Neural cell (in vitro differentiated cells): ENCODE results near the gene TNFAIP8. TPM values are rescaled to one million over a fixed set of nuclear protein-coding genes. Genes with fewer than 3 reads are reported as not detected.

Experiments
- H2AFZ ChIP-seq: fragments of 200-600, 300-800 bp; sonication (generic), shearing (Covaris generic); 2 replicates; pipeline ENCODE4 v1.6.0; 2014; ENCODE audit warnings: low read depth, mild to moderate bottlenecking, antibody characterized with exemption, low read length, moderate library complexity
- H3F3A ChIP-seq: fragments of 200-600 bp; shearing (Covaris generic); 2 replicates; pipeline ENCODE4 v1.6.1; 2016; ENCODE audit warnings: mild to moderate bottlenecking, moderate library complexity, mixed read lengths, antibody characterized with exemption, low read length; ENCODE audit not compliant: insufficient read depth, poor library complexity, severe bottlenecking
- H3K27ac ChIP-seq: fragments of 200-600, 300-800 bp; sonication (generic), shearing (Covaris generic); 2 replicates; pipeline ENCODE4 v1.5.1; 2014; ENCODE audit warnings: mild to moderate bottlenecking, low read length, moderate library complexity
- H3K27me3 ChIP-seq: fragments of 300-800, 200-600 bp; sonication (generic), shearing (Covaris generic); 2 replicates; pipeline ENCODE4 v1.6.0; 2014; ENCODE audit warnings: mild to moderate bottlenecking, low read depth, low read length, moderate library complexity; ENCODE audit not compliant: insufficient read depth
- H3K36me3 ChIP-seq: fragments of 300-800, 200-600 bp; sonication (generic), shearing (Covaris generic); 2 replicates; pipeline ENCODE4 v1.5.1; 2014; ENCODE audit warnings: mild to moderate bottlenecking, antibody characterized with exemption, low read length, moderate library complexity; ENCODE audit not compliant: insufficient read depth
- H3K4me2 ChIP-seq: fragments of 300-800, 200-600 bp; sonication (generic), shearing (Covaris generic); 2 replicates; pipeline ENCODE4 v1.6.0; 2014; ENCODE audit warnings: mild to moderate bottlenecking, low read length
- H3K4me3 ChIP-seq: fragments of 300-800, 200-600 bp; sonication (generic), shearing (Covaris generic); 2 replicates; pipeline ENCODE4 v1.5.1; 2014; ENCODE audit warnings: mild to moderate bottlenecking, low read length, moderate library complexity
- H3K79me2 ChIP-seq: fragments of 200-600 bp; shearing (Covaris generic); replicated peaks from 2 replicates; pipeline ENCODE4 v1.6.0; 2014; ENCODE audit warnings: mild to moderate bottlenecking, low read length, moderate library complexity; ENCODE audit not compliant: insufficient read depth
- H3K9ac ChIP-seq: fragments of 300-800, 200-600 bp; sonication (generic), shearing (Covaris generic); 2 replicates; pipeline ENCODE4 v1.6.1; 2016; ENCODE audit warnings: mild to moderate bottlenecking, low read length, mixed read lengths
- H3K9me2 ChIP-seq: fragments of 200-600 bp; shearing (Covaris generic); 2 replicates; pipeline ENCODE4 v1.6.1; 2016; ENCODE audit warnings: mild to moderate bottlenecking, low read length, mixed read lengths; ENCODE audit not compliant: insufficient read depth
- H3K9me3 ChIP-seq: fragments of 200-600, 300-800 bp; sonication (generic), shearing (Covaris generic); 2 replicates; pipeline ENCODE4 v1.6.1; 2016; ENCODE audit warnings: mild to moderate bottlenecking, mixed run types, low read length, moderate library complexity, mixed read lengths
- H4K20me1 ChIP-seq: fragments of 200-600 bp; shearing (Covaris generic); 2 replicates; pipeline ENCODE4 v1.6.1; 2016; ENCODE audit warnings: mild to moderate bottlenecking, mixed run types; ENCODE audit not compliant: insufficient read depth
- EP300 ChIP-seq: fragments of 450-650 bp; conservative IDR thresholded peaks from 2 replicates; pipeline ENCODE4 v1.6.1; 2014; ENCODE audit warnings: antibody characterized with exemption, mild to moderate bottlenecking, moderate library complexity; ENCODE audit not compliant: poor library complexity, severe bottlenecking
- EZH2 ChIP-seq: fragments of 200-600, 300-800 bp; shearing (Covaris generic), sonication (generic); IDR thresholded peaks from 2 replicates; pipeline ENCODE4 v1.6.1; 2014; ENCODE audit warnings: antibody characterized with exemption, low read length, borderline replicate concordance, mild to moderate bottlenecking; ENCODE audit not compliant: insufficient read depth, poor library complexity, severe bottlenecking
- MXI1 ChIP-seq: fragments of 450-650 bp; conservative IDR thresholded peaks from 2 replicates; pipeline ENCODE4 v1.6.1; 2014; ENCODE audit warnings: antibody characterized with exemption, mild to moderate bottlenecking; ENCODE audit not compliant: poor library complexity, severe bottlenecking
- POLR2AphosphoS5 ChIP-seq: IDR thresholded peaks from 2 replicates; pipeline ENCODE4 v1.6.1; 2012
- polyA plus RNA-seq: library from polyadenylated mRNA; depleted of rRNA; stranded (reverse); fragments of >200 nt; gene quantifications from 2 replicates; pipeline ENCODE4 v1.2.3, GENCODE V29; 2014
- TF ChIP-seq, protein P1 (sequence below): IDR thresholded peaks from 2 replicates; pipeline ENCODE4 v1.6.1; 2012; ENCODE audit warnings: borderline replicate concordance

TNFAIP8 gene
- polyA plus RNA-seq, 1 donor from 2014 or later = 0.26 TPM

- no peak overlapping the region for H3K4me2 ChIP-seq
Observed at GRCh38 chr5:119405419-119405818, 49.6 kb downstream of the TNFAIP8 start.

GRCh38 chr5:119406551-119407110 is 50.8 kb downstream of the TNFAIP8 start:
- Histone ChIP-seq H3K4me3 (no peak overlapping the region), H3K9me2 (no peaks in the 10 kb centered on the region)

More at GRCh38 chr5:119405419-119405818, 49.6 kb downstream of the TNFAIP8 start:
- Histone ChIP-seq H3K27me3 (no peaks in the 10 kb centered on the region), H4K20me1 (no peaks in the 10 kb centered on the region), H3K36me3 (no peaks in the 10 kb centered on the region), H3F3A (no peaks in the 10 kb centered on the region), H3K9me2 (no peaks in the 10 kb centered on the region), H3K79me2 (no peaks in the 10 kb centered on the region), H3K27ac (no peak overlapping the region), H3K4me3 (no peak overlapping the region), H3K9ac (no peak overlapping the region), H3K9me3 (no peaks in the 10 kb centered on the region), H2AFZ (no peak overlapping the region)
- no peak for TF ChIP-seq MXI1
- TF ChIP-seq EP300 = no peak
- TF ChIP-seq, protein P1, sequence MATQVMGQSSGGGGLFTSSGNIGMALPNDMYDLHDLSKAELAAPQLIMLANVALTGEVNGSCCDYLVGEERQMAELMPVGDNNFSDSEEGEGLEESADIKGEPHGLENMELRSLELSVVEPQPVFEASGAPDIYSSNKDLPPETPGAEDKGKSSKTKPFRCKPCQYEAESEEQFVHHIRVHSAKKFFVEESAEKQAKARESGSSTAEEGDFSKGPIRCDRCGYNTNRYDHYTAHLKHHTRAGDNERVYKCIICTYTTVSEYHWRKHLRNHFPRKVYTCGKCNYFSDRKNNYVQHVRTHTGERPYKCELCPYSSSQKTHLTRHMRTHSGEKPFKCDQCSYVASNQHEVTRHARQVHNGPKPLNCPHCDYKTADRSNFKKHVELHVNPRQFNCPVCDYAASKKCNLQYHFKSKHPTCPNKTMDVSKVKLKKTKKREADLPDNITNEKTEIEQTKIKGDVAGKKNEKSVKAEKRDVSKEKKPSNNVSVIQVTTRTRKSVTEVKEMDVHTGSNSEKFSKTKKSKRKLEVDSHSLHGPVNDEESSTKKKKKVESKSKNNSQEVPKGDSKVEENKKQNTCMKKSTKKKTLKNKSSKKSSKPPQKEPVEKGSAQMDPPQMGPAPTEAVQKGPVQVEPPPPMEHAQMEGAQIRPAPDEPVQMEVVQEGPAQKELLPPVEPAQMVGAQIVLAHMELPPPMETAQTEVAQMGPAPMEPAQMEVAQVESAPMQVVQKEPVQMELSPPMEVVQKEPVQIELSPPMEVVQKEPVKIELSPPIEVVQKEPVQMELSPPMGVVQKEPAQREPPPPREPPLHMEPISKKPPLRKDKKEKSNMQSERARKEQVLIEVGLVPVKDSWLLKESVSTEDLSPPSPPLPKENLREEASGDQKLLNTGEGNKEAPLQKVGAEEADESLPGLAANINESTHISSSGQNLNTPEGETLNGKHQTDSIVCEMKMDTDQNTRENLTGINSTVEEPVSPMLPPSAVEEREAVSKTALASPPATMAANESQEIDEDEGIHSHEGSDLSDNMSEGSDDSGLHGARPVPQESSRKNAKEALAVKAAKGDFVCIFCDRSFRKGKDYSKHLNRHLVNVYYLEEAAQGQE = no peak
- TF ChIP-seq POLR2AphosphoS5 = no peak
- no peak for TF ChIP-seq EZH2

More at GRCh38 chr5:119406551-119407110, 50.8 kb downstream of the TNFAIP8 start:
- Histone ChIP-seq H3K9ac (no peak overlapping the region), H3K79me2 (no peaks in the 10 kb centered on the region), H3K27me3 (no peaks in the 10 kb centered on the region), H3K9me3 (no peaks in the 10 kb centered on the region), H3K4me2 (no peak overlapping the region), H3K36me3 (no peaks in the 10 kb centered on the region), H3K27ac (no peak overlapping the region), H2AFZ (no peak overlapping the region), H3F3A (no peaks in the 10 kb centered on the region), H4K20me1 (no peaks in the 10 kb centered on the region)
- no peak for TF ChIP-seq EP300
- no peak for TF ChIP-seq POLR2AphosphoS5
- no peak for TF ChIP-seq EZH2
- TF ChIP-seq, protein P1 = no peak
